OCI-LY7 (cell line): ENCODE data around the gene CMTR2.

Source experiments
- CTCF ChIP-seq: fragments of 200-600 bp; sonication (generic); conservative IDR thresholded peaks from 2 replicates; pipeline ENCODE4 v1.5.1; 2014; ENCODE audit warnings: mild to moderate bottlenecking, antibody characterized with exemption, low read length, moderate library complexity, mixed read lengths
- EZH2phosphoT487 ChIP-seq: fragments of 200-600 bp; sonication (generic); IDR thresholded peaks from 2 replicates; pipeline ENCODE4 v1.6.1; 2018; ENCODE audit warnings: low read depth, borderline replicate concordance, mild to moderate bottlenecking, mixed run types, antibody characterized with exemption, low read length, moderate library complexity, mixed read lengths

GRCh38 chr16:71247478-71247877, 41.7 kb downstream of the CMTR2 start:
- no peak for TF ChIP-seq CTCF
- no peak for TF ChIP-seq EZH2phosphoT487
